GM21529 (cell line): ENCODE measurements around the gene RPS28.
"Not testable (repeated sequence)": the region's sequence is repeated elsewhere in the genome, so short reads cannot be mapped to it uniquely, and the experiment has no call there.

Experiments used
- ATAC-seq: cut with Tn5 transposase; IDR thresholded peaks from one replicate; pipeline ENCODE4 v1.9.1; 2021; ENCODE audit not compliant: unreplicated experiment

The RPS28 gene

GRCh38 chr19:8341504-8341903, 20.2 kb downstream of the RPS28 start:
- ATAC-seq: not testable (repeated sequence)

GRCh38 chr19:8342316-8342683, 21.0 kb downstream of the RPS28 start:
- no peak for ATAC-seq

- peak; percentile 90 for ATAC-seq
These were observed 21.6 kb downstream of the RPS28 start, which contains the start of gene KANK3 for GRCh38 chr19:8342684-8343482. Gene KANK3 (minus strand): TSS chr19:8343262. CDS start chr19:8337828, 5,434 bp downstream.

DNA sequence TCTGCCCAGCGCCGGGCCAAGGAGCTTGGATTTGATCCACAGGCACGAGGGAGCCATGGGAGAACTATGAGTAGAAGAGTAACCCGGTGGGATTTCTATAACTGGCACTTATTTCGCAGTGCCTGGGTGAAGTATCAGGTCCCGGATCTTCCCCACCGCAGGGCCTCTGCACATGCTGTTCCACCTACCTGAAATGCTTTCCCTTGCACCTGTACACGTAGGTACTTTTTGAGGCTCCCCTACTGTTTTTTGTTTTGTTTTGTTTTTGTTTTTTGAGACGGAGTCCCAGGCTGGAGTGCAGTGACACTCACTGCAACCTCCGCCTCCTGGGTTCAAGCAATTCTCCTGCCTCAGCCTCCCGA, 22.2 kb downstream of the RPS28 start:
- ATAC-seq: no peak

DNA sequence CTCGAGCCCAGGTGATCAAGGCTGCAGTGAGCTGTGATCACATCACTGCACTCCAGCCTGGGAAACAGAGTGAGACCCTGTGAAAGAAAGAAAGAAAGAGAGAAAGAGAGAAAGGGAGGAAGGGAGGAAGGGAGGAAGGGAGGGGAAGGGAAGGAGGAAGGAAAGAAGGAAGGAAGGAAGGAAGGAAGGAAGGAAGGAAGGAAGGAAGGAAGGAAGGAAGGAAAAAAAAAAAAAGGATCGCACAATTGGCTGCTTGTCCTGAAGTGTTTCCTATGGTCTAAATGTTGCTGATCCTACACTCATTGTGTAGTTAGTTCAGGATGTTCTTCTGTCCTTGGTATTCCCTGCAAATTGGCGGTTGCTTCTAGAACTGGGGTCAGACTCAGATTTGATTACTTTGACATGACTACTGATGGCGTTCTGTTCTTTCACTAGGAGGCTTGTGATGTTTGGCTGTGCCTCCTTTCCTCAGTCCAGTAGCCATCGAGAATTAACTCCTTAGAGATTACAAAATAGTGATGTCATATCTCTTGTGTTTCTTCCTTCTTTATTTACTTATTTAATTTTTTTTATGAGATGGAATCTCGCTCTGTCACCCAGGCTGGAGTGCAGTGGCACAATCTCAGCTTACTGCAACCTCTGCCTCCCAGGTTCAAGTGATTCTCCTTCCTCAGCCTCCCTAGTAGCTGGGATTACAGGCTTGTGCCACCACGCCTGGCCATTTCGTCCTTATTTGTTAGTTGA, 28.5 kb downstream of the RPS28 start:
- not testable (repeated sequence) for ATAC-seq

GRCh38 chr19:8352134-8352827, 31.0 kb downstream of the RPS28 start:
- no peak for ATAC-seq

- not testable (repeated sequence) for ATAC-seq
These were observed 31.5 kb downstream of the RPS28 start for GRCh38 chr19:8352845-8353244.

GRCh38 chr19:8355631-8356402, 34.5 kb downstream of the RPS28 start:
- ATAC-seq: no peak

GRCh38 chr19:8357007-8357521, 35.8 kb downstream of the RPS28 start:
- no peak for ATAC-seq

- no peak for ATAC-seq
These were observed 37.7 kb downstream of the RPS28 start for GRCh38 chr19:8358948-8359347.

- no peak for ATAC-seq
These were observed 38.9 kb downstream of the RPS28 start for GRCh38 chr19:8360196-8360595.

GRCh38 chr19:8361921-8362793, 40.9 kb downstream of the RPS28 start:
- ATAC-seq: no peak

GRCh38 chr19:8363803-8364771, 42.8 kb downstream of the RPS28 start, which contains the start of gene ANGPTL4:
Gene ANGPTL4 (plus strand): TSS chr19:8364155. CDS start chr19:8364322, 167 bp downstream.
- ATAC-seq: no peak

DNA sequence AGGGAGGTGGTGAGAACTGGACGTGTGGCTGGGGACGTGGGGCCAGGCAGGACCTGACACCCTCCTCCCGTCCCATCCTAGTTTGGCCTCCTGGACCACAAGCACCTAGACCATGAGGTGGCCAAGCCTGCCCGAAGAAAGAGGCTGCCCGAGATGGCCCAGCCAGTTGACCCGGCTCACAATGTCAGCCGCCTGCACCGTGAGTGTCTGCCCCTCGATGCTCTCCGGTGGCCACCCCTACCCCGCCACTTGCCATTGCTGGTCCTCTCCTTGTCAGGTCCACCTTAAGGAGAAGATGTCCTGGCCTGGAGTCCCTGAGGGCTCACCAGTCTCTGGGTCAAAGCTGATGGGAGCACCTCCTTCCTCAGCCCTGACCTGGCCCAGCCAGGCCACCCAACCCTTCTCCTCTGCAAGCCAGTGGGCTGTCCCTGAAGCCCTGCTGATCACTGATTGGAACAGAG, 44.9 kb downstream of the RPS28 start:
- ATAC-seq: no peak

GRCh38 chr19:8366961-8367326, 45.6 kb downstream of the RPS28 start:
- no peak for ATAC-seq

DNA sequence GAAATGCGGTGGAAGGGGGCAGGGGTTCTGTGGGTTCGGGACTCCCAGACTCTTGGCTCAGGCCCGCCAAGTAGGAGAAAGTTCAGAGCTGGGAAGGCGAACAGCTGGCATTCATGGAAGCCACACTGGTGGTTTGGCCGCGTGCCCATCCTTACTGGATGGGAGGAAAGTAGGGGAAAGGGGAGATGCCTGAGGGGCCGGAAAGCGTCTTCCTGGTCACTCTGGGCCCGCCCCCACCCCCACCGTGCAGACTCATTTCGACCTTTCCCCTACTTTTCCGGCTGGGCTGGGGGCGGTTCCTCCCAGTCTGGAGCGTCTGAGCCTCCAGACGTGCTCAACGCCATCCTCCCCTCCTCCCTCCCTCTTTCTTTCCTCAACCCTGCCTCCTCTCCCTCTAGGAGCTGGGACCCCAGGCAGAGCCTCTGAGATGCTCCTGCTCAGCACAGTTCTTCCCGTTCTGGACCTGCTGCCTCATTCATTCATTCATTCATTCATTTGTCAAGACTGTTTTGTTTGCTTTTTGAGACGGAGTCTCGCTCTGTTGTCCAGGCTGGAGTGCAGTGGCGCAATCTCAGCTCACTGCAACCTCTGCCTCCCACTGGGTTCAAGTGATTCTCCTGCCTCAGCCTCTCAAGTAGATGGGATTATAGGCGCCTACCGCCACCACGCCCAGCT, 46.2 kb downstream of the RPS28 start:
- ATAC-seq: no peak

- no peak for ATAC-seq
These were observed 49.1 kb downstream of the RPS28 start for GRCh38 chr19:8370176-8371010.
